Gastrocnemius medialis (tissue), 4 donors: ENCODE measurements around the gene SLC15A3.

Experiments
- CTCF ChIP-seq, 5 experiments: fragments of 450-650 bp in 3 of 5; fragments of 200-600 bp in 2 of 5; sonication (generic) in 2 of 5; IDR thresholded peaks in 4 of 5; conservative IDR thresholded peaks in 1 of 5; 1 replicate in 4 of 5; 2 replicates in 1 of 5; pipeline ENCODE4 v1.5.1; 2016 to 2019; ENCODE audit warnings: antibody characterized with exemption in 5 of 5, mild to moderate bottlenecking in 3 of 5, moderate library complexity in 3 of 5
- POLR2A ChIP-seq, 2 donors: fragments of 450-650 bp; IDR thresholded peaks; one replicate each; pipeline ENCODE4 v1.6.1; 2017; ENCODE audit warnings: antibody characterized with exemption in 2 of 2, mild to moderate bottlenecking in 2 of 2, moderate library complexity in 2 of 2

- TF ChIP-seq CTCF (IDR thresholded peaks at IDR 0.05 in 4 of 5, conservative IDR thresholded peaks at IDR 0.05 in 1 of 5) = no peak
- no peak for TF ChIP-seq POLR2A (IDR thresholded peaks at IDR 0.05)
These were observed 5.2 kb downstream of the SLC15A3 start for GRCh38 chr11:60946601-60947264.
